ENCODE results near the gene EDA. TPM values are rescaled to one million over a fixed set of nuclear protein-coding genes. Genes with fewer than 3 reads are reported as not detected.

EDA gene
- total RNA-seq, 4 donors from 2014 or later = 0.51 to 13.5 (median 7.3) TPM

DNA sequence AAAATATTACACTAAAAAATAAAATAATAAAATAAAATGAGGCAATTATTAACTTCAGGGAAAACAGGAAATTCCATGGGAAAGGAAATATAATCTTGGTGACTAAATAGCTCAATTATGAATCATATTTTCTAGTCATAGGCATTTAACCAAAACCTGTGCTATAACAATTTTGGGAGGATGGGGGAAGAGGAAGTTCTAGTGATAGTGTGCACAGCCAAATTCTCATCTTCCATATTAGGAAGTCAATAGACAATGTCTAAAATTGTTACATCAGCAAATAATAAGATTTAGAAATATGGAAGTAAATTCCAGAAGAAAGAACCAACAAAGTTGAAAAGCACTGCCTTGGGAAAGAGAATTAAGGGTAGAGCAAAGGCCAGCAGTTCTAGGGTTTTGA is 431.1 kb downstream of the EDA start:
- no peaks in the 10 kb centered on the region for H3K27me3 ChIP-seq
- no peak overlapping the region for H3K27ac ChIP-seq
- no peak for DNase-seq
- no peaks in the 10 kb centered on the region for H3K9me3 ChIP-seq
- intact Hi-C loops (cut with DNase I; ENCODE audit: low total_unique reads) = no loop called here
- no peaks in the 10 kb centered on the region for H3K4me1 ChIP-seq
- no peaks in the 10 kb centered on the region for H3K36me3 ChIP-seq
- no peak overlapping the region for H3K4me3 ChIP-seq
- TF ChIP-seq POLR2A (IDR thresholded peaks at IDR 0.05) (no peak), CTCF (IDR thresholded peaks at IDR 0.05) (no peak)

DNA sequence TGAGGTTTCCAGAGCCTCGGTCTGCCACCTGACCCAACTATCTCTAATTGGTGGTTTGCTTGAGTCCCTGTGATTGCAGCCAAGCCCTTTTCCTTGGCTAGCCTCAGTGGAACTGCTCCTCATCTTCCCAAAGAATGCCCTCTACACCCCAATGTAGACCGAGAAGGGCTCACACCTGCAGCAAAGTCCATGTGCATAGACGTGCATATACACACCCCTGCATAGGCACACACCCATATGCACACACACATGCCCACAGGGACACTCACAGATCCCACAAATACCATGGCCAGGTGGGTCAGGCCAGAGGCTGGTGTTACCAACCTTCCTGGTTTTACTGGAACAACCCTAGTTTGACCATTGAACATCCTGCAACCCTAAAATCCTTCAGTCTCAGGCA is 433.5 kb downstream of the EDA start:
- H3K4me1 ChIP-seq = no peaks in the 10 kb centered on the region
- H3K27ac ChIP-seq = no peak overlapping the region
- H3K27me3 ChIP-seq = no peaks in the 10 kb centered on the region
- DNase-seq = no peak
- no peak overlapping the region for H3K4me3 ChIP-seq
- H3K9me3 ChIP-seq = no peaks in the 10 kb centered on the region
- H3K36me3 ChIP-seq = no peaks in the 10 kb centered on the region
- intact Hi-C loops (cut with DNase I; ENCODE audit: low total_unique reads) = no loop called here
- TF ChIP-seq POLR2A (IDR thresholded peaks at IDR 0.05) (no peak), CTCF (IDR thresholded peaks at IDR 0.05) (no peak)

DNA sequence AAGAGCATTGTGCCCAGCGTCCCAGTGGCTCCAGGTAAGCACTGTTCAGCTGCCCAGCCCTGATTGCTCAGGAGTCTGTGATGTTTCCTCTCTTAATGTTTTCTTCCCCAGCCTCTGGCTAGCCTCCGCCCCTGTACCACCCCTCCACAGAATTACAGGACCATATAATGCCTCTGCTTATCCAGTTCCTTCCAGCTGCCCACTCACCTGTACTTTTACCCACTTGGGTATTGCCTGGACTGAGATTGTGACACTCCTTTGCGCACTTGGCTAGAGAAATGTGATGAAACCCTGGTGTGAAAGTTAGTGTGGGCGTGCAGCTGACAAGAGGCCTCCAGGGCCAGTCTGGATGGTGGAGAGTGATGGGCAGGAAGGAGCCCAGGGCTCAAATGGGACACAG is 434.0 kb downstream of the EDA start, which contains the start of gene AWAT2:
Gene AWAT2, minus strand, starts transcription at position 14 of the 400 bp plus-strand sequence. Its CDS starts 6 bp downstream, at position 8.
- Histone ChIP-seq H3K4me1 (no peaks in the 10 kb centered on the region), H3K27ac (no peak within 1 kb of the TSS), H3K9me3 (no peaks in the 10 kb centered on the region), H3K4me3 (no peak within 1 kb of the TSS), H3K27me3 (no peaks in the 10 kb centered on the region), H3K36me3 (no peaks in the 10 kb centered on the region)
- intact Hi-C loops (cut with DNase I; ENCODE audit: low total_unique reads) = no loop called here
- TF ChIP-seq POLR2A (IDR thresholded peaks at IDR 0.05) (no peak), CTCF (IDR thresholded peaks at IDR 0.05) (no peak)
- no peak for DNase-seq

DNA sequence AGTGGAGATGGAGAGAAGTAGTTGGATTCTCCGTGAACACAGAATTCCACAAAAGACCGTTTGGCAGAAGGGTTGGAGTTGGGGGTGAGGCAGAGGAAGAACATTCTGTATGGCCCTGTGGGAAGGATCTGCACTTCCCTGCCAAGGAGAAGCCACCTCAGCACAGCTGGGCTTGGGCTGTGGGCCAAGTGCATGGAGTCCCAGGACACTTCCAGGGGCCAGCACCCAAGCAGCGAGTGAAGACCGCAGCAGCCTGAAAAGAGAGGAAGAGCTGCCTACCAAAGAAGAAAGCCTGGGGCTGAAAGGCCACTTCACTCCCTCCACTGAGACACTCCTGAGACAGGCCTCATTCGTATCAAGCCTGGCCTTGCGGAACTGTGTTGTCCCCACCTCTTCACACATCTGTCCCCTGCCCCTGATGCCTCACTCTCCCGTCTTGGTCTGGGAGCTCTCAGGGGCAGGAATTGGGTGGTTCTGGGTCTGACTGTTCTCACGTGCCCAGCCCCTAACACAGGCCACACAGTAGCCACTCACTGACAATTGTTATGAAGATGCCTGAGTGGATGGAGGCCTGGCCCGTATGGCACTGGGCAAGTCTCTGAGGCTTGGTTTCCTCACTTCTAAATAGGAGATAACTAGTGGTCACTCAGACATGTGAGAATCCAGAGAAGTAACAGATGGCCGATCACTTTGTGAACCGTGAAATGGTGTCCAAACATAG is 437.1 kb downstream of the EDA start:
- Histone ChIP-seq H3K9me3 (no peaks in the 10 kb centered on the region), H3K27ac (no peak overlapping the region), H3K36me3 (no peaks in the 10 kb centered on the region), H3K4me1 (no peaks in the 10 kb centered on the region), H3K27me3 (no peaks in the 10 kb centered on the region), H3K4me3 (no peak overlapping the region)
- TF ChIP-seq POLR2A (IDR thresholded peaks at IDR 0.05) (no peak), CTCF (IDR thresholded peaks at IDR 0.05) (no peak)
- DNase-seq = no peak
- intact Hi-C loops (cut with DNase I; ENCODE audit: low total_unique reads) = no loop called here

GRCh38 chrX:70054391-70054790 is 438.5 kb downstream of the EDA start:
- Histone ChIP-seq H3K4me1 (no peaks in the 10 kb centered on the region), H3K4me3 (no peak overlapping the region), H3K9me3 (no peaks in the 10 kb centered on the region), H3K36me3 (no peaks in the 10 kb centered on the region), H3K27me3 (no peaks in the 10 kb centered on the region), H3K27ac (no peak overlapping the region)
- no peak for TF ChIP-seq POLR2A (IDR thresholded peaks at IDR 0.05)
- no peak for TF ChIP-seq CTCF (IDR thresholded peaks at IDR 0.05)
- no peak for DNase-seq
- intact Hi-C loops (cut with DNase I; ENCODE audit: low total_unique reads) = no loop called here

Measured in uterus (tissue), 4 donors.